ENCODE data around the gene KIF23.

GRCh38 chr15:69388260-69388705 is 25.9 kb upstream of the KIF23 start:
- TF ChIP-seq CTCF (conservative IDR thresholded peaks at IDR 0.05 in 1 of 2, IDR thresholded peaks at IDR 0.05 in 1 of 2; ENCODE audit: low read depth in 1 of 2, low read length in 2 of 2) (no peak), EZH2 (IDR thresholded peaks at IDR 0.05; ENCODE audit: low read length, missing control alignments) (no peak)

Measured in fibroblast of lung (primary cell).